GM12878 (cell line): ENCODE results near the gene MED13L. TPM values are rescaled to one million over a fixed set of nuclear protein-coding genes. Genes with fewer than 3 reads are reported as not detected.

ENCODE experiments used
- ATAC-seq: fragments of 200-7000 bp; cut with Tn5 transposase; 3 replicates; pipeline ENCODE4 v1.9.1; 2020; ENCODE audit warnings: mild to moderate bottlenecking, moderate library complexity
- BruUV-seq: library from RNA; stranded (reverse); fragments of 400-500 nt; replicated peaks from 2 replicates; lab custom pipeline; 2021; lab: Mats Ljungman, UMichigan
- CTCF ChIA-PET: fragments of 300-600 bp; sonication (Branson Sonifier 250); formaldehyde crosslinking; extraction: SDS; loops from one replicate; lab custom pipeline; 2021; ENCODE audit warnings: inconsistent platforms; lab: Yijun Ruan, JAX
- POLR2A ChIA-PET: fragments of 350-600 bp; formaldehyde crosslinking; extraction: SDS; loops from one replicate; lab custom pipeline; 2021; ENCODE audit warnings: inconsistent platforms; lab: Charles Lee
- RAD21 ChIA-PET: fragments of 300-600 bp; sonication (Branson Sonifier 250); formaldehyde crosslinking; loops from one replicate; lab custom pipeline; 2023; ENCODE audit warnings: antibody characterized with exemption; ENCODE audit not compliant: unreplicated experiment; lab: Charles Lee
- SMC1A ChIA-PET: fragments of 300-600 bp; sonication (Branson Sonifier 250); formaldehyde crosslinking; loops from one replicate; lab custom pipeline; 2023; ENCODE audit not compliant: unreplicated experiment, uncharacterized antibody; lab: Charles Lee
- DNase-seq: peaks from one replicate; pipeline ENCODE4 v3.0.0-alpha.2; 2011; ENCODE audit warnings: low read depth, low spot score
- FAIRE-seq: peaks from 3 replicates; lab custom pipeline; 2011; peaks lifted over from hg19 to GRCh38; lab: Jason Lieb, UNC
- H2AFZ ChIP-seq: 2 replicates; pipeline ENCODE4 v1.6.0; 2011; ENCODE audit warnings: low read depth, low read length, control low read depth; ENCODE audit not compliant: control insufficient read depth
- H3K27ac ChIP-seq: 2 replicates; pipeline ENCODE4 v1.5.1; 2011; ENCODE audit warnings: control low read depth; ENCODE audit not compliant: control insufficient read depth, insufficient read depth
- H3K27me3 ChIP-seq, 2 experiments: replicated peaks in 1 of 2; 2 replicates each; pipeline versions ENCODE4 v1.6.0 to v1.6.1; 2011; ENCODE audit warnings: low read length in 1 of 2; ENCODE audit not compliant: control insufficient read depth in 2 of 2, insufficient read depth in 2 of 2
- H3K36me3 ChIP-seq, 2 experiments: 2 replicates each; pipeline ENCODE4 v1.5.1; 2011; ENCODE audit warnings: low read length in 1 of 2; ENCODE audit not compliant: control insufficient read depth in 2 of 2, insufficient read depth in 2 of 2
- H3K4me1 ChIP-seq: 2 replicates; pipeline ENCODE4 v1.6.1; 2011; ENCODE audit warnings: mild to moderate bottlenecking, low read length, moderate library complexity, mixed read lengths; ENCODE audit not compliant: control insufficient read depth, insufficient read depth
- H3K4me2 ChIP-seq: 2 replicates; pipeline ENCODE4 v1.6.0; 2011; ENCODE audit warnings: control low read depth; ENCODE audit not compliant: control insufficient read depth, insufficient read depth
- H3K4me3 ChIP-seq: fragments of 200-600 bp; sonication (generic); 2 replicates; pipeline ENCODE4 v1.5.1; 2016
- H3K79me2 ChIP-seq: 2 replicates; pipeline ENCODE4 v1.6.0; 2011; ENCODE audit warnings: low read length; ENCODE audit not compliant: control insufficient read depth, insufficient read depth
- H3K9ac ChIP-seq: 2 replicates; pipeline ENCODE4 v1.8.0; 2011; ENCODE audit warnings: low read length, control low read depth, mixed read lengths; ENCODE audit not compliant: control insufficient read depth, insufficient read depth
- H3K9me3 ChIP-seq: replicated peaks from 3 replicates; pipeline ENCODE4 v1.5.1; 2011; ENCODE audit warnings: mild to moderate bottlenecking, low read length; ENCODE audit not compliant: control insufficient read depth, insufficient read depth
- H4K20me1 ChIP-seq: 2 replicates; pipeline ENCODE4 v1.6.0; 2011; ENCODE audit not compliant: control insufficient read depth, insufficient read depth
- HDAC2 ChIP-seq: fragments of 200-600 bp; sonication (generic); IDR thresholded peaks from 2 replicates; pipeline ENCODE4 v1.6.1; 2017
- HDGF ChIP-seq: fragments of 450-650 bp; IDR thresholded peaks from 2 replicates; pipeline ENCODE4 v1.6.1; 2016; ENCODE audit warnings: antibody characterized with exemption
- MYB ChIP-seq: fragments of 150-350 bp; IDR thresholded peaks from 2 replicates; pipeline ENCODE4 v1.6.1; 2014; ENCODE audit warnings: mild to moderate bottlenecking, low read depth, low read length, borderline replicate concordance
- POLR2A ChIP-seq: IDR thresholded peaks from 2 replicates; pipeline ENCODE4 v1.6.1; 2011; ENCODE audit warnings: low read depth, mild to moderate bottlenecking, low read length
- SP1 ChIP-seq: IDR thresholded peaks from one replicate; pipeline ENCODE4 v1.6.1; 2011; ENCODE audit warnings: low read depth, low read length
- SREBF1 ChIP-seq: IDR thresholded peaks from 2 replicates; pipeline ENCODE4 v1.6.1; 2012; ENCODE audit warnings: mild to moderate bottlenecking, low read length
- STAT1 ChIP-seq: fragments of 450-650 bp; conservative IDR thresholded peaks from 2 replicates; pipeline ENCODE4 v1.6.1; 2014; ENCODE audit warnings: antibody characterized with exemption, mild to moderate bottlenecking
- TCF12 ChIP-seq: IDR thresholded peaks from 2 replicates; pipeline ENCODE4 v1.6.1; 2011; ENCODE audit warnings: low read depth, mild to moderate bottlenecking, low read length
- ZNF622 ChIP-seq: fragments of 450-650 bp; IDR thresholded peaks from 2 replicates; pipeline ENCODE4 v1.6.1; 2017; ENCODE audit warnings: mild to moderate bottlenecking, inconsistent platforms
- WGBS: methylation state at CpG from one replicate; pipeline ENCODE4 v1.1.6; 2016; ENCODE audit warnings: low lambda C conversion rate; ENCODE audit not compliant: insufficient replicate concordance, insufficient coverage; ENCODE audit errors: missing lambda C conversion rate; 5-methylcytosine and 5-hydroxymethylcytosine counted together
- in situ Hi-C: fragments of 300-500 bp; cut with MboI; formaldehyde crosslinking; loops from 9 replicates; pipeline ENCODE4 v1.14.3; 2018; ENCODE audit warnings: mixed read lengths
- intact Hi-C: fragments of 100-400 bp; cut with micrococcal nuclease; formaldehyde crosslinking; loops from one replicate; pipeline ENCODE4 v1.14.2; 2022; ENCODE audit not compliant: unreplicated experiment
- polyA plus RNA-seq, 11 experiments: library from polyadenylated mRNA; depleted of rRNA in 4 of 11; unstranded in 6 of 11; stranded (reverse) in 5 of 11; fragments of >200 nt; fragmentation: Nextera tagmentation in 4 of 11; fragmentation: Illumina TruSeq in 1 of 11; extraction: Ambion mirVana in 4 of 11; extraction: Trizol in 1 of 11; gene quantifications; 1 replicate in 1 of 11; 2 replicates in 10 of 11; pipeline versions ENCODE4 v1.2.1 to v1.2.3, GENCODE V29; 2011 to 2016; ENCODE audit warnings: inconsistent platforms in 2 of 11, missing spikeins in 2 of 11, low read depth in 1 of 11
- total RNA-seq, 4 experiments: library from RNA; depleted of rRNA in 3 of 4; stranded (reverse); fragments of >200 nt in 3 of 4; fragmentation: Illumina TruSeq in 1 of 4; extraction: Trizol in 1 of 4; gene quantifications; 2 replicates each; pipeline versions ENCODE4 v1.2.1 to v1.2.3, GENCODE V29; 2013 to 2021
- TF ChIP-seq, protein P1 (sequence below): fragments of 450-650 bp; IDR thresholded peaks from 2 replicates; pipeline ENCODE4 v1.6.1; 2018; ENCODE audit warnings: borderline replicate concordance, mild to moderate bottlenecking; ENCODE audit not compliant: partially characterized antibody
- TF ChIP-seq, protein P2 (sequence below): fragments of 450-650 bp; IDR thresholded peaks from 2 replicates; pipeline ENCODE4 v1.6.1; 2018; ENCODE audit warnings: mild to moderate bottlenecking, low read depth, moderate library complexity; ENCODE audit not compliant: partially characterized antibody

Gene MED13L
- total and polyA plus RNA-seq, 10 of the 15 experiments (the other 5 are each of a cell fraction or from before 2014, with no cell fraction given) = 3.7 to 30.1 (median 9.1) TPM

DNA sequence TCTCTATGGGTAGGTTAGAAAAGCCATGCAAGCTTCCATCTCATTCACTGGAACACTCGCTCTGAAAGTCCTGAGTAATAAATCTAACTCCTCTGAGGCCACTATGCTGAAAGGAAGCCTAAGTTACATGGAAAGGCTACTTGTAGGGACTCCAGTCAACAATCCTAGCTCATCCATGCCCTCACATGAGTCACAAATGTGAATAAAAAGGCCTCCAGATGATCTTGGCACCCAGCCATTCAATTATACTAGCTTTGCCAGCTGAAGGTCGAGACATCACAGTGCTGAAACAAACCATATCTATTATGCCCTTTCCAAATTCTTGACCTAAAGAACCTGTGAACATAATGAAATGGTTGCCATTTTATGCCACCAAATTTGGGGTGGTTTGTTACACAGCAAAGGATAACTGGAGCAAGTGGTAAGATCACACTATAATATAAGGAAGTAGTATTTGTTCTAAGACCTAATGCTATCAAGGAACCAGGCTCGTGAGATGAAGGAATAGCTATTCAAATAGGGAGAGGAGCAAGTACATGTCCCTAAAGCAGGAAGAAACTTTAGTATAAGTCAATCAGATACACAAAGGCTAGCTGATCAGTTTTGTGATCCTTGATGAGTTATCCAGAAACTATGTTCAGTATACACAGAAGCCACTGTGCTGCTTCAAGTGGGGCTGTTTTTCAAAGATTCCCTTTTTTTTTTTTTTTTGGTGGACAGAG lies 142.1 kb downstream of the MED13L start:
- H3K9ac ChIP-seq = no peak overlapping the region
- SMC1A ChIA-PET = interaction anchor here (1.6 kb wide), 1 partner anchor 23 kb away, joined by 3 read pairs; no protein-coding TSS in a partner anchor
- in situ Hi-C loops = no loop called here
- DNase-seq (no peak), FAIRE-seq (no peak)
- no peaks in the 10 kb centered on the region for H3K36me3 ChIP-seq
- no peak overlapping the region for H3K4me3 ChIP-seq
- H3K79me2 ChIP-seq = no peaks in the 10 kb centered on the region
- no peak for TF ChIP-seq HDGF
- TF ChIP-seq MYB = no peak
- no peak for TF ChIP-seq POLR2A
- TF ChIP-seq STAT1 = no peak
- no peak for TF ChIP-seq TCF12
- TF ChIP-seq, all 136 proteins: peak for 0
- no peak overlapping the region for H2AFZ ChIP-seq
- WGBS = 59% methylated on average over 3 of the region's 3 CpGs
- RAD21 ChIA-PET = no interaction called here
- POLR2A ChIA-PET = interaction anchor here (0.5 to 0.7 kb wide), 2 partner anchors 59 to 807 kb away, joined by 3 to 4 read pairs; no protein-coding TSS in a partner anchor
- CTCF ChIA-PET = interaction anchor here (0.6 to 0.7 kb wide), 2 partner anchors 28 to 102 kb away, joined by 3 read pairs; no protein-coding TSS in a partner anchor
- no TSS peak for BruUV-seq
- no peak for ATAC-seq
- 0 out of 2 replicates have a peak overlapping the region, but pooled peaks have one; percentile 7 for H3K4me2 ChIP-seq
- no peaks in the 10 kb centered on the region for H4K20me1 ChIP-seq
- no peaks in the 10 kb centered on the region for H3K9me3 ChIP-seq
- H3K27ac ChIP-seq = no peak overlapping the region
- no peaks in the 10 kb centered on the region for H3K27me3 ChIP-seq
- intact Hi-C loops = no loop called here
- H3K4me1 ChIP-seq = peaks cover 9% of the 10 kb centered on the region; the same call in 1 of the 2 replicates

DNA sequence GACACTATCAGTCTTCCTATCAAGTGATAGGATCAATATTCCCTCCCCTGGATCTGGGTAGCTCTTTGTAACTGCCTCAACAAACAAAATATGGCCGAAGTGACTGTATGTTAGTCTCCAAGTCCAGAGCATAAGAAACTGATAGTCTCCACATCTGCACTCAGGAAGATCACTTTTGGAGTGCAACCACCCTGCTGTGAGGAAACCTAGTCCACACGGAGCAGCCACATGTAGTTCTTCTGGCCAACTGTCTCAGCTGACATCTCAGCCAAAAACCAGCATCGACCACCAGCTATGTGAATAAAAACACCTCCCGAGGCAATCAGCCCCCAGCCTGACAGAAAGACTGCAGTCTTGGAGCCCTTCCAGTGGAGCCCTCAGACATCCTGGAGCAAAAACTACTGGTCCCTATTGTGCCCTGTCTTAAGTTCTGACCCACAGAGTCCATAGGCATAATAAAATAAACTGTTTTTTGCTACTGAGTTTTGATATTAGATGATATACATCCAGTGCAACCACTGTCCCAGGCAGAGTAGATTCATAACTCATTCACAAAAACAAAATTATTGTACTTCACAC lies 143.8 kb downstream of the MED13L start:
- POLR2A ChIA-PET = no interaction called here
- DNase-seq = no peak
- H3K4me2 ChIP-seq = no peak overlapping the region; the same call in 1 of the 2 replicates
- H3K9me3 ChIP-seq = no peaks in the 10 kb centered on the region
- no peaks in the 10 kb centered on the region for H3K36me3 ChIP-seq
- H3K79me2 ChIP-seq = no peaks in the 10 kb centered on the region
- CTCF ChIA-PET = interaction anchor here (1.5 kb wide), 1 partner anchor 9 kb away, joined by 3 read pairs; no protein-coding TSS in a partner anchor
- H4K20me1 ChIP-seq = no peaks in the 10 kb centered on the region
- no TSS peak for BruUV-seq
- RAD21 ChIA-PET = no interaction called here
- no peak overlapping the region for H2AFZ ChIP-seq
- FAIRE-seq = no peak
- peaks cover 9% of the 10 kb centered on the region; the same call in 1 of the 2 replicates for H3K4me1 ChIP-seq
- H3K9ac ChIP-seq = no peak overlapping the region
- intact Hi-C loops (no loop called here), in situ Hi-C loops (no loop called here)
- 69% methylated on average over 4 of the region's 4 CpGs for whole genome bisulfite sequencing
- H3K4me3 ChIP-seq = no peak overlapping the region
- no peak overlapping the region for H3K27ac ChIP-seq
- no peak for ATAC-seq
- H3K27me3 ChIP-seq = no peaks in the 10 kb centered on the region
- SMC1A ChIA-PET = interaction anchor here (0.7 to 1.2 kb wide), 2 partner anchors 9 kb away, joined by 3 read pairs; no protein-coding TSS in a partner anchor
- TF ChIP-seq, protein P1, sequence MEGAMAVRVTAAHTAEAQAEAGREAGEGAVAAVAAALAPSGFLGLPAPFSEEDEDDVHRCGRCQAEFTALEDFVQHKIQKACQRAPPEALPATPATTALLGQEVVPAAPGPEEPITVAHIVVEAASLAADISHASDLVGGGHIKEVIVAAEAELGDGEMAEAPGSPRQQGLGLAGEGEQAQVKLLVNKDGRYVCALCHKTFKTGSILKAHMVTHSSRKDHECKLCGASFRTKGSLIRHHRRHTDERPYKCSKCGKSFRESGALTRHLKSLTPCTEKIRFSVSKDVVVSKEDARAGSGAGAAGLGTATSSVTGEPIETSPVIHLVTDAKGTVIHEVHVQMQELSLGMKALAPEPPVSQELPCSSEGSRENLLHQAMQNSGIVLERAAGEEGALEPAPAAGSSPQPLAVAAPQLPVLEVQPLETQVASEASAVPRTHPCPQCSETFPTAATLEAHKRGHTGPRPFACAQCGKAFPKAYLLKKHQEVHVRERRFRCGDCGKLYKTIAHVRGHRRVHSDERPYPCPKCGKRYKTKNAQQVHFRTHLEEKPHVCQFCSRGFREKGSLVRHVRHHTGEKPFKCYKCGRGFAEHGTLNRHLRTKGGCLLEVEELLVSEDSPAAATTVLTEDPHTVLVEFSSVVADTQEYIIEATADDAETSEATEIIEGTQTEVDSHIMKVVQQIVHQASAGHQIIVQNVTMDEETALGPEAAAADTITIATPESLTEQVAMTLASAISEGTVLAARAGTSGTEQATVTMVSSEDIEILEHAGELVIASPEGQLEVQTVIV = no peak
- no peak for TF ChIP-seq HDAC2
- TF ChIP-seq, protein P2, sequence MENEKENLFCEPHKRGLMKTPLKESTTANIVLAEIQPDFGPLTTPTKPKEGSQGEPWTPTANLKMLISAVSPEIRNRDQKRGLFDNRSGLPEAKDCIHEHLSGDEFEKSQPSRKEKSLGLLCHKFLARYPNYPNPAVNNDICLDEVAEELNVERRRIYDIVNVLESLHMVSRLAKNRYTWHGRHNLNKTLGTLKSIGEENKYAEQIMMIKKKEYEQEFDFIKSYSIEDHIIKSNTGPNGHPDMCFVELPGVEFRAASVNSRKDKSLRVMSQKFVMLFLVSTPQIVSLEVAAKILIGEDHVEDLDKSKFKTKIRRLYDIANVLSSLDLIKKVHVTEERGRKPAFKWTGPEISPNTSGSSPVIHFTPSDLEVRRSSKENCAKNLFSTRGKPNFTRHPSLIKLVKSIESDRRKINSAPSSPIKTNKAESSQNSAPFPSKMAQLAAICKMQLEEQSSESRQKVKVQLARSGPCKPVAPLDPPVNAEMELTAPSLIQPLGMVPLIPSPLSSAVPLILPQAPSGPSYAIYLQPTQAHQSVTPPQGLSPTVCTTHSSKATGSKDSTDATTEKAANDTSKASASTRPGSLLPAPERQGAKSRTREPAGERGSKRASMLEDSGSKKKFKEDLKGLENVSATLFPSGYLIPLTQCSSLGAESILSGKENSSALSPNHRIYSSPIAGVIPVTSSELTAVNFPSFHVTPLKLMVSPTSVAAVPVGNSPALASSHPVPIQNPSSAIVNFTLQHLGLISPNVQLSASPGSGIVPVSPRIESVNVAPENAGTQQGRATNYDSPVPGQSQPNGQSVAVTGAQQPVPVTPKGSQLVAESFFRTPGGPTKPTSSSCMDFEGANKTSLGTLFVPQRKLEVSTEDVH = no peak
- no peak for TF ChIP-seq SREBF1
- TF ChIP-seq ZNF622 = no peak
- TF ChIP-seq SP1 = no peak
- no peak for TF ChIP-seq HDGF
